Measurements from ENCODE around the gene SWAP70.

- TF ChIP-seq CTCF (IDR thresholded peaks at IDR 0.05; ENCODE audit: low read depth, low read length) (no peak), POLR2A (IDR thresholded peaks at IDR 0.05; ENCODE audit: extremely low read depth, insufficient read length) (no peak), MYC (IDR thresholded peaks at IDR 0.05; ENCODE audit: low read depth, low read length) (no peak)
Measured at GRCh38 chr11:9615031-9615451, 48.8 kb upstream of the SWAP70 start.
